ENCODE measurements around the gene BAD. TPM values are rescaled to one million over a fixed set of nuclear protein-coding genes. Genes with fewer than 3 reads are reported as not detected.

The BAD gene
- total and polyA plus RNA-seq, 10 of the 15 experiments (the other 5 are each of a cell fraction or from before 2014, with no cell fraction given) = 1.5 to 67.2 (median 39.6) TPM

DNA sequence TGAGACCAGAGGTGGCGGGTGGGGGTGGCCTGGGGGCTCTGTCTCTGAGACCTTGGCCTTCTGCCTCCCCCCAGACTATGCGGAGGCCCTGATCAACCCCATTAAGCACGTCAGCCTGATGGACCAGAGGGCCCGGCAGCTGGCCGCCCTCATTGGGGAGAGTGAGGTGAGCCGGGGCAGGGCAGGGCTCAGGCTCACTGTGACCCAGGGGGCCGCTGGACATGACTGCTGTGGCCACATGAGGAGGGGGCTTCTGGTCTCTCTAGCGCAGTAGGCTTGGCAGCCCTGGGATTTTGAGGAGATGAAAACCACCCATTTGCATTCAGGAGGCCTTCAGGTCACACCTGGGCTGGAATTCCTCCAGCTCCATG lies 20.5 kb downstream of the BAD start:
- H3K9me3 ChIP-seq (replicated peaks; ENCODE audit: control insufficient read depth, insufficient read depth, low read length) = no peaks in the 10 kb centered on the region
- in situ Hi-C loops (cut with MboI) (no loop called here), intact Hi-C loops (cut with micrococcal nuclease; ENCODE audit: unreplicated experiment) (no loop called here)
- ATAC-seq (no peak), DNase-seq (ENCODE audit: low read depth, low spot score) (no peak), FAIRE-seq (no peak)
- ChIA-PET POLR2A (interaction anchor here (0.6 to 1.1 kb wide), 2 partner anchors 16 to 20 kb away, joined by 3 read pairs; no protein-coding TSS in a partner anchor), SMC1A (ENCODE audit: uncharacterized antibody, unreplicated experiment) (no interaction called here), RAD21 (ENCODE audit: unreplicated experiment) (no interaction called here), CTCF (interaction anchor here (1.3 to 1.7 kb wide), 2 partner anchors 12 to 96 kb away, joined by 3 to 4 read pairs; no protein-coding TSS in a partner anchor)
- H3K4me1 ChIP-seq (ENCODE audit: control insufficient read depth, insufficient read depth, low read length) = peaks cover 20% of the 10 kb centered on the region
- no peaks in the 10 kb centered on the region for H4K20me1 ChIP-seq (ENCODE audit: control insufficient read depth, insufficient read depth)
- 80% methylated on average over 8 of the region's 8 CpGs for WGBS (ENCODE audit: insufficient coverage, insufficient replicate concordance, low lambda C conversion rate, missing lambda C conversion rate)
- peaks cover 4% of the 10 kb centered on the region for H3K79me2 ChIP-seq (ENCODE audit: control insufficient read depth, insufficient read depth, low read length)
- H3K36me3 ChIP-seq (ENCODE audit: control insufficient read depth in 2 of 2, insufficient read depth in 2 of 2, low read length in 1 of 2) = peaks cover 0 to 2% of the 10 kb centered on the region in 2 experiments; a peak in 2 of 4 replicates
- H3K4me2 ChIP-seq (ENCODE audit: control insufficient read depth, insufficient read depth) = no peak overlapping the region
- no TSS peak for BruUV-seq (replicated peaks)
- H2AFZ ChIP-seq (ENCODE audit: control insufficient read depth, low read depth, low read length) = no peak overlapping the region
- no peak for TF ChIP-seq ZSCAN29 (IDR thresholded peaks at IDR 0.05)
- TF ChIP-seq ZNF207 (IDR thresholded peaks at IDR 0.05; ENCODE audit: borderline replicate concordance) = no peak
- no peak for TF ChIP-seq NFYA (IDR thresholded peaks at IDR 0.05; ENCODE audit: borderline replicate concordance, low read depth, low read length)
- no peak for TF ChIP-seq TARDBP (IDR thresholded peaks at IDR 0.05; ENCODE audit: borderline replicate concordance)
- TF ChIP-seq HDGF (IDR thresholded peaks at IDR 0.05) = no peak
- TF ChIP-seq MEF2B (IDR thresholded peaks at IDR 0.05; ENCODE audit: partially characterized antibody, poor library complexity, severe bottlenecking) = no peak
- TF ChIP-seq, protein P1, sequence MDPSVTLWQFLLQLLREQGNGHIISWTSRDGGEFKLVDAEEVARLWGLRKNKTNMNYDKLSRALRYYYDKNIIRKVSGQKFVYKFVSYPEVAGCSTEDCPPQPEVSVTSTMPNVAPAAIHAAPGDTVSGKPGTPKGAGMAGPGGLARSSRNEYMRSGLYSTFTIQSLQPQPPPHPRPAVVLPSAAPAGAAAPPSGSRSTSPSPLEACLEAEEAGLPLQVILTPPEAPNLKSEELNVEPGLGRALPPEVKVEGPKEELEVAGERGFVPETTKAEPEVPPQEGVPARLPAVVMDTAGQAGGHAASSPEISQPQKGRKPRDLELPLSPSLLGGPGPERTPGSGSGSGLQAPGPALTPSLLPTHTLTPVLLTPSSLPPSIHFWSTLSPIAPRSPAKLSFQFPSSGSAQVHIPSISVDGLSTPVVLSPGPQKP (IDR thresholded peaks at IDR 0.05; ENCODE audit: low read depth, low read length) = no peak
- TF ChIP-seq BRCA1 (IDR thresholded peaks at IDR 0.05; ENCODE audit: low read depth, low read length) = no peak
- TF ChIP-seq ZBTB33 (IDR thresholded peaks at IDR 0.05) = no peak
- TF ChIP-seq SMC3 (IDR thresholded peaks at IDR 0.05; ENCODE audit: borderline replicate concordance, low read length) = no peak
- no peak for TF ChIP-seq CREM (IDR thresholded peaks at IDR 0.05; ENCODE audit: low read depth)
- TF ChIP-seq RB1 (IDR thresholded peaks at IDR 0.05; ENCODE audit: borderline replicate concordance) = no peak
- TF ChIP-seq CHD1 (IDR thresholded peaks at IDR 0.05; ENCODE audit: low read depth, low read length) = no peak
- no peak overlapping the region for H3K9ac ChIP-seq (ENCODE audit: control insufficient read depth, insufficient read depth, low read length)
- H3K27me3 ChIP-seq (replicated peaks in 1 of 2; ENCODE audit: control insufficient read depth in 2 of 2, insufficient read depth in 2 of 2, low read length in 1 of 2) = no peaks in the 10 kb centered on the region
- H3K27ac ChIP-seq (ENCODE audit: control insufficient read depth, insufficient read depth) = no peak overlapping the region
- no peak overlapping the region for H3K4me3 ChIP-seq
